Ovary (tissue), 3 donors: Measurements from ENCODE around the gene COX8C.

Source experiments
- EP300 ChIP-seq: sonication (generic); formaldehyde crosslinking; IDR thresholded peaks from one replicate; pipeline ENCODE4 v1.6.1; 2017; ENCODE audit warnings: antibody characterized with exemption
- POLR2A ChIP-seq: fragments of 450-650 bp; IDR thresholded peaks from one replicate; pipeline ENCODE4 v1.6.1; 2017; ENCODE audit warnings: antibody characterized with exemption, mild to moderate bottlenecking, moderate library complexity
- TF ChIP-seq, protein P1 (sequence below), 3 donors: fragments of 450-650 bp in 2 of 3; fragments of 200-600 bp in 1 of 3; IDR thresholded peaks; one replicate each; pipeline versions ENCODE4 v1.5.1 to v1.8.0; 2016 to 2022; ENCODE audit warnings: antibody characterized with exemption in 3 of 3, mild to moderate bottlenecking in 1 of 3
- donor health status: DM: no; HTN: no; CAD: no.

- TF ChIP-seq POLR2A, result no peak
- TF ChIP-seq, protein P1, sequence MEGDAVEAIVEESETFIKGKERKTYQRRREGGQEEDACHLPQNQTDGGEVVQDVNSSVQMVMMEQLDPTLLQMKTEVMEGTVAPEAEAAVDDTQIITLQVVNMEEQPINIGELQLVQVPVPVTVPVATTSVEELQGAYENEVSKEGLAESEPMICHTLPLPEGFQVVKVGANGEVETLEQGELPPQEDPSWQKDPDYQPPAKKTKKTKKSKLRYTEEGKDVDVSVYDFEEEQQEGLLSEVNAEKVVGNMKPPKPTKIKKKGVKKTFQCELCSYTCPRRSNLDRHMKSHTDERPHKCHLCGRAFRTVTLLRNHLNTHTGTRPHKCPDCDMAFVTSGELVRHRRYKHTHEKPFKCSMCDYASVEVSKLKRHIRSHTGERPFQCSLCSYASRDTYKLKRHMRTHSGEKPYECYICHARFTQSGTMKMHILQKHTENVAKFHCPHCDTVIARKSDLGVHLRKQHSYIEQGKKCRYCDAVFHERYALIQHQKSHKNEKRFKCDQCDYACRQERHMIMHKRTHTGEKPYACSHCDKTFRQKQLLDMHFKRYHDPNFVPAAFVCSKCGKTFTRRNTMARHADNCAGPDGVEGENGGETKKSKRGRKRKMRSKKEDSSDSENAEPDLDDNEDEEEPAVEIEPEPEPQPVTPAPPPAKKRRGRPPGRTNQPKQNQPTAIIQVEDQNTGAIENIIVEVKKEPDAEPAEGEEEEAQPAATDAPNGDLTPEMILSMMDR (IDR thresholded peaks at IDR 0.05), result no peak
- TF ChIP-seq EP300, result no peak
Measured at GRCh38 chr14:93348292-93348691, 1.3 kb downstream of the COX8C start.
